Esophagus squamous epithelium (tissue), 4 donors: ENCODE measurements around the gene PTPRD.

Experiments
- CTCF ChIP-seq, 6 experiments: fragments of 450-650 bp in 4 of 6; fragments of 200-600 bp in 2 of 6; sonication (generic) in 2 of 6; IDR thresholded peaks; one replicate each; pipeline ENCODE4 v1.5.1; 2016 to 2019; ENCODE audit warnings: antibody characterized with exemption in 6 of 6, mild to moderate bottlenecking in 4 of 6, moderate library complexity in 4 of 6
- POLR2A ChIP-seq, 4 donors: fragments of 450-650 bp; IDR thresholded peaks; one replicate each; pipeline ENCODE4 v1.6.1; 2017; ENCODE audit warnings: antibody characterized with exemption in 4 of 4, mild to moderate bottlenecking in 4 of 4, moderate library complexity in 3 of 4

GRCh38 chr9:9893837-9894236, 719.0 kb downstream of the PTPRD start:
- no peak for TF ChIP-seq CTCF (IDR thresholded peaks at IDR 0.05)
- no peak for TF ChIP-seq POLR2A (IDR thresholded peaks at IDR 0.05)
